ENCODE results near the gene TSSC4.

The TSSC4 gene

GRCh38 chr11:2387266-2387987, 13.1 kb upstream of the TSSC4 start:
- DNase-seq: no peak

GRCh38 chr11:2388431-2389376, 11.8 kb upstream of the TSSC4 start:
- no peak for DNase-seq

- DNase-seq: no peak
Observed at GRCh38 chr11:2389377-2390026, 11.0 kb upstream of the TSSC4 start.

GRCh38 chr11:2390091-2390724, 10.3 kb upstream of the TSSC4 start:
- no peak for DNase-seq

- DNase-seq: no peak
Observed at GRCh38 chr11:2390725-2391151, 9.8 kb upstream of the TSSC4 start.

- no peak for DNase-seq
Observed at GRCh38 chr11:2391181-2391975, 9.2 kb upstream of the TSSC4 start.

GRCh38 chr11:2392241-2392959, 8.2 kb upstream of the TSSC4 start:
- DNase-seq: no peak

- DNase-seq: no peak
Observed at GRCh38 chr11:2393111-2393868, 7.3 kb upstream of the TSSC4 start.

GRCh38 chr11:2393941-2394817, 6.4 kb upstream of the TSSC4 start:
- DNase-seq: no peak

GRCh38 chr11:2394818-2395105, 5.8 kb upstream of the TSSC4 start:
- DNase-seq: no peak

GRCh38 chr11:2395211-2395730, 5.3 kb upstream of the TSSC4 start:
- DNase-seq: no peak

- no peak for DNase-seq
Observed at GRCh38 chr11:2395856-2396255, 4.7 kb upstream of the TSSC4 start.

- DNase-seq: no peak
Observed at GRCh38 chr11:2396471-2396870, 4.1 kb upstream of the TSSC4 start.

- DNase-seq: no peak
Observed at GRCh38 chr11:2397005-2397404, 3.5 kb upstream of the TSSC4 start.

- no peak for DNase-seq
Observed at GRCh38 chr11:2398664-2399355, 1.7 kb upstream of the TSSC4 start.

- peak; percentile 53 for DNase-seq
Observed at GRCh38 chr11:2399488-2400068, 972 bp upstream of the TSSC4 start.

GRCh38 chr11:2400762-2401435, 349 bp downstream of the TSSC4 start:
- no peak for DNase-seq

- DNase-seq: no peak
Observed at GRCh38 chr11:2401436-2401984, 960 bp downstream of the TSSC4 start.
